ENCODE measurements around the gene ZNF565. TPM values are rescaled to one million over a fixed set of nuclear protein-coding genes. Genes with fewer than 3 reads are reported as not detected.

ZNF565 gene
- total RNA-seq, 4 donors from 2014 or later = 1.4 to 4.5 (median 3.7) TPM

GRCh38 chr19:36256064-36256463 is 41.6 kb upstream of the ZNF565 start:
- intact Hi-C loops (cut with DNase I; ENCODE audit: low total_unique reads) = no loop called here
- DNase-seq (ENCODE audit: low spot score in 2 of 2) = no peak
- TF ChIP-seq CTCF (IDR thresholded peaks at IDR 0.05) (no peak), POLR2A (IDR thresholded peaks at IDR 0.05) (no peak)
- H3K4me3 ChIP-seq (ENCODE audit: low read depth, poor library complexity, severe bottlenecking) = no peak overlapping the region
- WGBS, 2 donors = 93 to 96% methylated on average over 15 of the region's 15 CpGs

GRCh38 chr19:36255316-36255715 is 40.9 kb upstream of the ZNF565 start:
- TF ChIP-seq CTCF (IDR thresholded peaks at IDR 0.05) (no peak), POLR2A (IDR thresholded peaks at IDR 0.05) (no peak)
- WGBS, 2 donors = 93 to 96% methylated on average over 28 of the region's 28 CpGs
- no peak overlapping the region for H3K4me3 ChIP-seq (ENCODE audit: low read depth, poor library complexity, severe bottlenecking)
- no peak for DNase-seq (ENCODE audit: low spot score in 2 of 2)
- intact Hi-C loops (cut with DNase I; ENCODE audit: low total_unique reads) = no loop called here

GRCh38 chr19:36254848-36255247 is 40.4 kb upstream of the ZNF565 start:
- no peak for TF ChIP-seq POLR2A (IDR thresholded peaks at IDR 0.05)
- no peak for TF ChIP-seq CTCF (IDR thresholded peaks at IDR 0.05)
- intact Hi-C loops (cut with DNase I; ENCODE audit: low total_unique reads) = no loop called here
- 92% methylated on average over 11 of the region's 11 CpGs for WGBS, 2 donors
- no peak overlapping the region for H3K4me3 ChIP-seq (ENCODE audit: low read depth, poor library complexity, severe bottlenecking)
- DNase-seq (ENCODE audit: low spot score in 2 of 2) = no peak

GRCh38 chr19:36252047-36252446 is 37.6 kb upstream of the ZNF565 start:
- TF ChIP-seq POLR2A (IDR thresholded peaks at IDR 0.05) (no peak), CTCF (IDR thresholded peaks at IDR 0.05) (no peak)
- intact Hi-C loops (cut with DNase I; ENCODE audit: low total_unique reads) = no loop called here
- no peak overlapping the region for H3K4me3 ChIP-seq (ENCODE audit: low read depth, poor library complexity, severe bottlenecking)
- 73 to 77% methylated on average over 1 of the region's 1 CpG for WGBS, 2 donors
- no peak for DNase-seq (ENCODE audit: low spot score in 2 of 2)

GRCh38 chr19:36246006-36246481 is 31.6 kb upstream of the ZNF565 start:
- TF ChIP-seq CTCF (IDR thresholded peaks at IDR 0.05) = no peak
- intact Hi-C loops (cut with DNase I; ENCODE audit: low total_unique reads) = no loop called here
- WGBS, 2 donors = 19 to 21% methylated on average over 24 to 29 of the region's 29 CpGs
- no peak for DNase-seq (ENCODE audit: low spot score in 2 of 2)
- H3K4me3 ChIP-seq (ENCODE audit: low read depth, poor library complexity, severe bottlenecking) = no peak overlapping the region
